ENCODE data around the gene SASH1. TPM values are rescaled to one million over a fixed set of nuclear protein-coding genes. Genes with fewer than 3 reads are reported as not detected.

Gene SASH1
- total RNA-seq, 1 experiment from 2014 or later: 33.2 TPM

DNA sequence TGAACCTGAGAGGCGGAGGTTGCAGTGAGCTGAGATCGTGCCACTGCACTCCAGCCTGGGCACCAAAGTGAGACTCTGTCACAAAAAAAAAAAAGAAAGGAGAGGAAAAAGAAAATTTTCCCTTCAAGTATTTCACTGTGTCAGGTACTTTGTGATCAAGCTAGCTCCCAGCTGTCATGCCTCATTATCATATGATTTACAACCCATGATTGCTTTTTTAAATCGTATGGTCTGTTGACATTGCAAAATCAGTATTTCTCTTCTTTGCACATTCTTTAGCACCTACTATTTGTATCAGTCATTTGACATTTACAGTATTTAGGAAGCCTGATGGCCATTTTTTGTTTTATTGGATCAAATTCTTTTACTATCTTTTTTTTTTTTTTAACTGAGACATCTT is 22.4 kb downstream of the SASH1 start:
- Histone ChIP-seq H2BK20ac (ENCODE audit: low read depth, low read length, poor library complexity, severe bottlenecking) (no peak overlapping the region), H2BK15ac (ENCODE audit: low read depth, low read length) (no peak overlapping the region), H2BK5ac (ENCODE audit: insufficient read length, low read length) (no peak overlapping the region), H3K18ac (ENCODE audit: insufficient read length, low read depth, low read length) (no peak overlapping the region), H2AFZ (ENCODE audit: low read length) (no peak overlapping the region), H3K4me1 (ENCODE audit: insufficient read depth, low read length) (peaks cover 5% of the 10 kb centered on the region; the same call in 1 of the 2 replicates), H3K9ac (ENCODE audit: extremely low read depth, insufficient read length, low read length) (no peak overlapping the region), H3K23me2 (ENCODE audit: insufficient read length, low read depth, low read length, poor library complexity, severe bottlenecking) (no peaks in the 10 kb centered on the region), H2BK12ac (ENCODE audit: insufficient read length, low read depth, low read length) (no peak overlapping the region), H2AK5ac (ENCODE audit: insufficient read length, low read length) (no peak overlapping the region), H4K20me1 (ENCODE audit: control insufficient read depth, insufficient read depth, insufficient read length) (no peaks in the 10 kb centered on the region), H2BK120ac (ENCODE audit: low read depth, low read length, poor library complexity, severe bottlenecking) (no peak overlapping the region), H3K4me2 (ENCODE audit: insufficient read depth, insufficient read length, low read length) (no peak overlapping the region), H3K79me1 (ENCODE audit: insufficient read depth, low read depth, low read length, poor library complexity, severe bottlenecking) (peaks cover 7% of the 10 kb centered on the region), H4K5ac (ENCODE audit: insufficient read length, low read depth, low read length) (no peak overlapping the region), H3T11ph (ENCODE audit: low read length) (no peak overlapping the region), H3K9me3 (ENCODE audit: control insufficient read depth, low read depth, low read length) (no peaks in the 10 kb centered on the region), H3K23ac (ENCODE audit: insufficient read length, low read depth, low read length) (no peak overlapping the region), H4K8ac (replicated peaks; ENCODE audit: insufficient read length, low read depth, low read length) (no peak overlapping the region), H3K56ac (ENCODE audit: insufficient read length, low read depth, low read length) (no peak overlapping the region), H3K14ac (ENCODE audit: insufficient read depth, low read length) (no peak overlapping the region), H3K79me2 (ENCODE audit: insufficient read depth, low read length) (peaks cover 3% of the 10 kb centered on the region; the same call in 1 of the 2 replicates), H3K4ac (ENCODE audit: low read depth, low read length) (no peak overlapping the region), H4K91ac (ENCODE audit: insufficient read length, low read depth, low read length) (no peak overlapping the region), H3K27ac (ENCODE audit: insufficient read length, low read depth, low read length) (no peak overlapping the region), H3K27me3 (ENCODE audit: insufficient read depth, low read length) (no peaks in the 10 kb centered on the region)
- no peaks in the 10 kb centered on the region; a peak in 2 of 5 replicates for H3K9me3 Mint-ChIP-seq
- peak overlapping the region in 1 of 3 experiments; percentile 60; a peak in 2 of 7 replicates for H3K27ac Mint-ChIP-seq
- TF ChIP-seq, protein P1, sequence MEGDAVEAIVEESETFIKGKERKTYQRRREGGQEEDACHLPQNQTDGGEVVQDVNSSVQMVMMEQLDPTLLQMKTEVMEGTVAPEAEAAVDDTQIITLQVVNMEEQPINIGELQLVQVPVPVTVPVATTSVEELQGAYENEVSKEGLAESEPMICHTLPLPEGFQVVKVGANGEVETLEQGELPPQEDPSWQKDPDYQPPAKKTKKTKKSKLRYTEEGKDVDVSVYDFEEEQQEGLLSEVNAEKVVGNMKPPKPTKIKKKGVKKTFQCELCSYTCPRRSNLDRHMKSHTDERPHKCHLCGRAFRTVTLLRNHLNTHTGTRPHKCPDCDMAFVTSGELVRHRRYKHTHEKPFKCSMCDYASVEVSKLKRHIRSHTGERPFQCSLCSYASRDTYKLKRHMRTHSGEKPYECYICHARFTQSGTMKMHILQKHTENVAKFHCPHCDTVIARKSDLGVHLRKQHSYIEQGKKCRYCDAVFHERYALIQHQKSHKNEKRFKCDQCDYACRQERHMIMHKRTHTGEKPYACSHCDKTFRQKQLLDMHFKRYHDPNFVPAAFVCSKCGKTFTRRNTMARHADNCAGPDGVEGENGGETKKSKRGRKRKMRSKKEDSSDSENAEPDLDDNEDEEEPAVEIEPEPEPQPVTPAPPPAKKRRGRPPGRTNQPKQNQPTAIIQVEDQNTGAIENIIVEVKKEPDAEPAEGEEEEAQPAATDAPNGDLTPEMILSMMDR (conservative IDR thresholded peaks at IDR 0.05): no peak
- peaks cover 50 to 51% of the 10 kb centered on the region in 2 experiments for H3K4me1 Mint-ChIP-seq
- DNase-seq: no peak
- peaks cover 0 to 13% (median 11%) of the 10 kb centered on the region in 3 experiments; a peak in 6 of 7 replicates for H3K36me3 Mint-ChIP-seq (ENCODE audit: insufficient read depth in 1 of 3, low read depth in 3 of 3)
- WGBS (ENCODE audit: extremely low coverage, insufficient read length, low lambda C conversion rate): no CpG with 5 or more reads among the region's 3 CpGs
- no peaks in the 10 kb centered on the region for H3K27me3 Mint-ChIP-seq (ENCODE audit: low read depth)
- H3K4me3 Mint-ChIP-seq: no peak overlapping the region
